Gastrocnemius medialis (tissue), 4 donors: ENCODE data around the gene PHACTR3. TPM values are rescaled to one million over a fixed set of nuclear protein-coding genes. Genes with fewer than 3 reads are reported as not detected.

Source experiments
- ATAC-seq, 2 donors: fragments of 150-250 bp; one replicate each; pipeline ENCODE4 v1.9.1; 2016
- DNase-seq, 2 donors: peaks; one replicate each; pipeline ENCODE4 v3.0.0-alpha.2; 2019
- H3K27ac ChIP-seq, 4 donors: fragments of 200-600 bp; sonication (generic); 1 replicate in 1 of 4; 2 replicates in 3 of 4; pipeline ENCODE4 v1.5.1; 2016 to 2018; ENCODE audit warnings: mild to moderate bottlenecking in 2 of 4, moderate library complexity in 1 of 4
- H3K27me3 ChIP-seq, 3 donors: fragments of 200-600 bp; sonication (generic) in 2 of 3; 1 replicate in 1 of 3; 2 replicates in 2 of 3; pipeline versions ENCODE4 v1.5.1 to v1.6.0; 2016 to 2019; ENCODE audit warnings: mild to moderate bottlenecking in 1 of 3, moderate library complexity in 1 of 3
- H3K36me3 ChIP-seq, 2 donors: fragments of 200-600 bp; sonication (generic) in 1 of 2; one replicate each; pipeline ENCODE4 v1.5.1; 2017 to 2018
- H3K4me1 ChIP-seq, 2 donors: fragments of 200-600 bp; sonication (generic) in 1 of 2; one replicate each; pipeline ENCODE4 v1.5.1; 2016 to 2017; ENCODE audit warnings: mild to moderate bottlenecking in 2 of 2
- H3K4me3 ChIP-seq, 4 donors: fragments of 200-600 bp; sonication (generic) in 3 of 4; 1 replicate in 1 of 4; 2 replicates in 3 of 4; pipeline ENCODE4 v1.5.1; 2016 to 2019; ENCODE audit warnings: mild to moderate bottlenecking in 2 of 4
- H3K9me3 ChIP-seq, 3 donors: fragments of 200-600 bp; sonication (generic) in 2 of 3; 1 replicate in 1 of 3; 2 replicates in 2 of 3; pipeline ENCODE4 v1.5.1; 2016 to 2019
- POLR2A ChIP-seq, 2 donors: fragments of 450-650 bp; IDR thresholded peaks; one replicate each; pipeline ENCODE4 v1.6.1; 2017; ENCODE audit warnings: antibody characterized with exemption in 2 of 2, mild to moderate bottlenecking in 2 of 2, moderate library complexity in 2 of 2
- in situ Hi-C, 4 donors: fragments of 200-750 bp; cut with MboI; loops; one replicate each; pipeline versions ENCODE4 v1.15.0 to v1.8.0; 2017; ENCODE audit warnings: low sequenced_read_pairs in 4 of 4
- intact Hi-C: fragments of 100-400 bp; cut with DNase I; formaldehyde crosslinking; loops from one replicate; pipeline ENCODE4 v1.15.1; 2023; ENCODE audit warnings: low total_unique reads
- total RNA-seq, 4 donors: library from RNA; depleted of rRNA; stranded (reverse); fragments of >200 nt; gene quantifications; one replicate each; pipeline versions ENCODE4 v1.1.0 to v1.2.3, GENCODE V29; 2016
- TF ChIP-seq, protein P1 (sequence below), 5 experiments: fragments of 450-650 bp in 3 of 5; fragments of 200-600 bp in 2 of 5; sonication (generic) in 2 of 5; IDR thresholded peaks in 4 of 5; conservative IDR thresholded peaks in 1 of 5; 1 replicate in 4 of 5; 2 replicates in 1 of 5; pipeline ENCODE4 v1.5.1; 2016 to 2019; ENCODE audit warnings: antibody characterized with exemption in 5 of 5, mild to moderate bottlenecking in 3 of 5, moderate library complexity in 3 of 5

Gene PHACTR3
- total RNA-seq, 4 donors from 2014 or later: 0.24 to 1.1 (median 0.59) TPM; not detected in 1

DNA sequence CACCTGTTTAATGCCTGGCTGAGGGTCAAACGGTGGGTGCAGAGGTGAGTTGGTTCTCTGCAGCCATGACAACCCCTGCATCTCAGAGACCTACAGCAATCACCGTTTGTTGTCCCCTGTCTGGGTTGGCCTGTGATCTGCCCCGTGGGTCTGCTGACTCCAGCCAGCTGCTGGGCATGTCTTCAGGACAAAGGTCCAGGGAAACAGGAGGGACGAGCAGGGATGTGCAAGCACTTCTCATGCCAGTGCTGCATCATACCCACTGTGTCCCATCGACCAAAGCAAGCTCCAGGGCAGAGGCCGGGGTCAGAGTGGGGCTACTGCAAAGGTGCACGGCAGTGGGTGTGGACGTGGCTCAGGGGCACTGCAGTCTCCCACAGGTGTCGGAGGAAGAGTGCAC, 150.2 kb downstream of the PHACTR3 start:
- H3K27ac ChIP-seq: no peak overlapping the region
- in situ Hi-C loops: no loop called here
- H3K9me3 ChIP-seq: no peaks in the 10 kb centered on the region
- no peak for DNase-seq
- no peak overlapping the region for H3K4me3 ChIP-seq
- intact Hi-C loops: no loop called here
- ATAC-seq: no peak
- no peaks in the 10 kb centered on the region for H3K4me1 ChIP-seq
- H3K36me3 ChIP-seq: no peaks in the 10 kb centered on the region
- no peak for TF ChIP-seq POLR2A (IDR thresholded peaks at IDR 0.05)
- TF ChIP-seq, protein P1, sequence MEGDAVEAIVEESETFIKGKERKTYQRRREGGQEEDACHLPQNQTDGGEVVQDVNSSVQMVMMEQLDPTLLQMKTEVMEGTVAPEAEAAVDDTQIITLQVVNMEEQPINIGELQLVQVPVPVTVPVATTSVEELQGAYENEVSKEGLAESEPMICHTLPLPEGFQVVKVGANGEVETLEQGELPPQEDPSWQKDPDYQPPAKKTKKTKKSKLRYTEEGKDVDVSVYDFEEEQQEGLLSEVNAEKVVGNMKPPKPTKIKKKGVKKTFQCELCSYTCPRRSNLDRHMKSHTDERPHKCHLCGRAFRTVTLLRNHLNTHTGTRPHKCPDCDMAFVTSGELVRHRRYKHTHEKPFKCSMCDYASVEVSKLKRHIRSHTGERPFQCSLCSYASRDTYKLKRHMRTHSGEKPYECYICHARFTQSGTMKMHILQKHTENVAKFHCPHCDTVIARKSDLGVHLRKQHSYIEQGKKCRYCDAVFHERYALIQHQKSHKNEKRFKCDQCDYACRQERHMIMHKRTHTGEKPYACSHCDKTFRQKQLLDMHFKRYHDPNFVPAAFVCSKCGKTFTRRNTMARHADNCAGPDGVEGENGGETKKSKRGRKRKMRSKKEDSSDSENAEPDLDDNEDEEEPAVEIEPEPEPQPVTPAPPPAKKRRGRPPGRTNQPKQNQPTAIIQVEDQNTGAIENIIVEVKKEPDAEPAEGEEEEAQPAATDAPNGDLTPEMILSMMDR (IDR thresholded peaks at IDR 0.05 in 4 of 5, conservative IDR thresholded peaks at IDR 0.05 in 1 of 5): no peak
- peaks cover 10 to 16% (median 15%) of the 10 kb centered on the region in 3 donors for H3K27me3 ChIP-seq

DNA sequence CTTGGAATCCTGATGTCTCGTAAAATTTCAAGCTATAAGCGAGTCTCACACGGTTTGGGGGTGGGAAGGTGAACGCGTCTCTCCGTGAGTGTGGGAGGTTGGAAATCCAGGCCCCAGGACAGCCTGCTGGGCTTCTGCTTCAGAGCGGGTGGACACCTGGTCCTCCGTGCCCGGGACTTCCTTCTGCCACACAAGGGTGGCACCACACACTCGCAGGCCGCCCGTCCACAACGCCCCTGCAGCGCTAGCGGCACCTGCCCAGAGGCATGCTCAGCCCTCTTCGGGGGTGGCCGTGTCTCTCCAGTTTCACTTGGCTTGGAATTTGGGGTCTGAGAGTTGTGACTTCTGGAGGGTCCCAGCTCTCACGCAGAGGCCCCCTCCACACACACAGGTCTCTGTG, 151.9 kb downstream of the PHACTR3 start:
- in situ Hi-C loops: no loop called here
- no peak for TF ChIP-seq POLR2A (IDR thresholded peaks at IDR 0.05)
- TF ChIP-seq, protein P1 (IDR thresholded peaks at IDR 0.05 in 4 of 5, conservative IDR thresholded peaks at IDR 0.05 in 1 of 5): no peak
- no peaks in the 10 kb centered on the region for H3K36me3 ChIP-seq
- H3K4me1 ChIP-seq: no peaks in the 10 kb centered on the region
- H3K27me3 ChIP-seq: peaks cover 3 to 15% (median 7%) of the 10 kb centered on the region in 3 donors
- DNase-seq (no peak), ATAC-seq (no peak)
- H3K27ac ChIP-seq: no peak overlapping the region
- H3K4me3 ChIP-seq: no peak overlapping the region
- intact Hi-C loops: no loop called here
- H3K9me3 ChIP-seq: no peaks in the 10 kb centered on the region

DNA sequence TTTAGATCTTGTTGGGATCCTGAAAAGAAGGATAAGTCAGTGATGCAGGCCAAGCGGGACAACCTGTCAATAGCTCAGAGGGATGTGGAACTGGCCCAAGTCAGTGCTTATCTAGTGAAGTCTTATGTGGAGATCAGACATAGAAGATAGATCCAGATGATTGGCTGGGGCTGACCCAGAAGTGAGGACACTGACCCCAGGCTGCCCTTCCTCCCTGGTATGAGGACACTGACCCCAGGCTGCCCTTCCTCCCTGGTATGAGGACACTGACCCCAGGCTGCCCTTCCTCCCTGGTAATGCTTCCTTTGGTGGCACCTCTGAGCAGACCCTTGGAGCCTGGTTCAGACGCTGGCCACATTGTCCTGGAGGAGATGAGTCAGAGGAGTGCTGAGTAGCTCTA, 159.7 kb downstream of the PHACTR3 start:
- ATAC-seq (no peak), DNase-seq (no peak)
- Histone ChIP-seq H3K27ac (no peak overlapping the region), H3K4me3 (no peak overlapping the region), H3K27me3 (no peaks in the 10 kb centered on the region), H3K36me3 (no peaks in the 10 kb centered on the region), H3K9me3 (no peaks in the 10 kb centered on the region), H3K4me1 (no peaks in the 10 kb centered on the region)
- in situ Hi-C loops: no loop called here
- no peak for TF ChIP-seq POLR2A (IDR thresholded peaks at IDR 0.05)
- TF ChIP-seq, protein P1 (IDR thresholded peaks at IDR 0.05 in 4 of 5, conservative IDR thresholded peaks at IDR 0.05 in 1 of 5): no peak
- intact Hi-C loops: no loop called here

DNA sequence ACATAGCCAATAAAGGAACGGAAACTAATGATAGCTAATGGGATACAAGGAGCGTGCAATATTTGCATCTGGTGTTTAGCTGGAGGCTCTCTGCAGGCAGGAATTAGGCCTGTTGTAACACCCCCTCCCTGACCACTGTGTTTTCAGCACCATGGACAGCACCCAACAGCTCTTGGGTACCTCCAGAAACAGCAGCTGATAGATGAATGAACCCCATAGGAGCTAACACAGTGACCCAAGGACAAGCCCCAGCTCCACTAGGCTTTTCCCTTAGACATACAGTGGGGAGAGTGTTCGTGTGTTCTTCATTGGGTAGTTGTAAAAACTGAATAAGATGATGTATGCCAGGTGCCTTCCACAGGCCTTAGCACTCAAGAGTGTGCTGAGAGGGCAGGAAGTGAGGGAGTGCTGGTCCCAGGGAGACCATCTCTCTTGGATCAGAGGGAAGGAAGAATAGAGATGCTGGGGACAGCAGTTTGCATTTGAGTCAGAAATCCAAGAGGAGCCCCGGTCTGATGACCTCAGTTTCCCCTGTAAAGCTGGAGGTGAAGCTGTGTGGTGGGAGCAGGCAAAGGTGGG, 161.3 kb downstream of the PHACTR3 start:
- no peak for DNase-seq
- in situ Hi-C loops: no loop called here
- Histone ChIP-seq H3K27ac (no peak overlapping the region), H3K36me3 (no peaks in the 10 kb centered on the region), H3K4me1 (no peaks in the 10 kb centered on the region), H3K4me3 (no peak overlapping the region), H3K9me3 (no peaks in the 10 kb centered on the region), H3K27me3 (no peaks in the 10 kb centered on the region)
- intact Hi-C loops: no loop called here
- ATAC-seq: no peak
- TF ChIP-seq, protein P1 (IDR thresholded peaks at IDR 0.05 in 4 of 5, conservative IDR thresholded peaks at IDR 0.05 in 1 of 5): no peak
- TF ChIP-seq POLR2A (IDR thresholded peaks at IDR 0.05): no peak

DNA sequence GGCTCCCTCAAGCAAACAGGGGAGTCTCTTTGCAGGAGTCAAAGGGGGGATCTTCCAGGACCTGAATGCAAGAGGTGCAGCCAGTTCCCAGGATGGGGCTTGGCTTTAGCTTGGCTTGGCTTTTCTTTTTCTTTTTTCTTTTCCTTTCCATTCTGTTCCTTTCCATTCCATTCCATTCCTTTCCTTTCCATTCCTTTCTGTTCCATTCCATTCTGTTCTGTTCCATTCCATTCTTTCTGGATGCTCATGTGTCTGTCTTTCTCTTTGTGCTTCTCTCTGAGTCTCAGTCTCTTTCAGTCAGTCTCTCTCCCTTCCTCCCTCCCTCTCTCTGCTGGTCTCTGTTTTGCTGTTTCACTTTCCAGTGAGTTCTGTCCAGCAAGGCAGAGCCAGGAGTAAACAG, 163.3 kb downstream of the PHACTR3 start:
- in situ Hi-C loops: no loop called here
- TF ChIP-seq, protein P1 (IDR thresholded peaks at IDR 0.05 in 4 of 5, conservative IDR thresholded peaks at IDR 0.05 in 1 of 5): no peak
- TF ChIP-seq POLR2A (IDR thresholded peaks at IDR 0.05): no peak
- DNase-seq (no peak), ATAC-seq (no peak)
- Histone ChIP-seq H3K27me3 (no peaks in the 10 kb centered on the region), H3K27ac (no peak overlapping the region), H3K4me1 (peaks cover 0 to 8% of the 10 kb centered on the region in 2 donors), H3K9me3 (no peaks in the 10 kb centered on the region), H3K36me3 (no peaks in the 10 kb centered on the region), H3K4me3 (no peak overlapping the region)
- intact Hi-C loops: no loop called here
